ENCODE data around the gene POLQ.

DNA sequence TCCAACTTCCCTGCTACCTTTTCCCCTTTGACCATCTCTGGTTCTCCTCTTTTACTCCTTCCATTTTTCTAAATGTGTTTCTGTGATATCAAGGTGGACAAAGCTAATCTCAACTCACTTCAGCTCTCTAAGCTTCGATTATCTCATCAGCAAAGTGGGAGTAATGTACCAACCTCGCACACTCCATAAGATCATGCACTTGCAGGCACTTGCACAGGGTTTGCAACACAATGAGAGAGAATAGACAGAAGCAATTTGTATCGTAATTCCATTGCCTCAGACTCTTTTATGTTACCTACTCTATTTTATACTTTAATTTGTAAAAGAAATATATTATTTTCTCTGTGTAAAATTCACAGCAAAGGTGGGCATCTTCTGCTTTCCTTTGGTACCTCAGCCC lies 7.0 kb upstream of the POLQ start:
- no peak for TF ChIP-seq YY1 (IDR thresholded peaks at IDR 0.05; ENCODE audit: insufficient read depth, insufficient read length)
- no peak for TF ChIP-seq ZNF274 (IDR thresholded peaks at IDR 0.05; ENCODE audit: low read depth, low read length)
- TF ChIP-seq SUZ12 (IDR thresholded peaks at IDR 0.05; ENCODE audit: extremely low read depth, insufficient read depth, insufficient read length) = no peak
